Measurements from ENCODE around the gene ADSL. TPM values are rescaled to one million over a fixed set of nuclear protein-coding genes. Genes with fewer than 3 reads are reported as not detected.
"Not testable (repeated sequence)": the region's sequence is repeated elsewhere in the genome, so short reads cannot be mapped to it uniquely, and the experiment has no call there.

ADSL gene
- 10 to 100 TPM; 35.5 to 47.1 TPM for total RNA-seq
- long read RNA-seq, donor 1, full-length matches to known transcripts = 17 of 19 reads
- long read RNA-seq, donor 1, partial matches to known transcripts = 0 of 19 reads
- long read RNA-seq, donor 1, other reads (novel, unspliced or antisense) = 2 of 19 reads
- long read RNA-seq, donor 2, full-length matches to known transcripts = 213 of 239 reads
- long read RNA-seq, donor 2, partial matches to known transcripts = 2 of 239 reads
- long read RNA-seq, donor 2, other reads (novel, unspliced or antisense) = 24 of 239 reads

- intact Hi-C loops (cut with DNase I) = loop anchor here (10.0 kb wide), 2 partner anchors 302 to 792 kb away; no protein-coding TSS in a partner anchor
- peak; percentile 97 for DNase-seq (ENCODE audit: low spot score)
These were observed at the start of gene ADSL for GRCh38 chr22:40346185-40347118. Gene ADSL (plus strand): TSS chr22:40346500. CDS start chr22:40346559, 59 bp downstream.

- intact Hi-C loops (cut with DNase I) = no loop called here
- DNase-seq (ENCODE audit: low spot score) = no peak
These were observed 46.0 kb upstream of the ADSL start for GRCh38 chr22:40300316-40300715.

- intact Hi-C loops (cut with DNase I) = no loop called here
- no peak for DNase-seq (ENCODE audit: low spot score)
These were observed 45.2 kb upstream of the ADSL start for GRCh38 chr22:40300884-40301672.

GRCh38 chr22:40302149-40302548, 44.2 kb upstream of the ADSL start:
- no peak for DNase-seq (ENCODE audit: low spot score)
- intact Hi-C loops (cut with DNase I) = no loop called here

GRCh38 chr22:40305625-40306024, 40.7 kb upstream of the ADSL start:
- intact Hi-C loops (cut with DNase I) = loop anchor here in 1 of 2 donors (2.0 kb wide), 1 partner anchor 27 kb away; no protein-coding TSS in a partner anchor
- no peak for DNase-seq (ENCODE audit: low spot score)

GRCh38 chr22:40308999-40309573, 37.2 kb upstream of the ADSL start:
- no peak for DNase-seq (ENCODE audit: low spot score)
- intact Hi-C loops (cut with DNase I) = no loop called here

GRCh38 chr22:40309631-40310030, 36.7 kb upstream of the ADSL start:
- intact Hi-C loops (cut with DNase I) = no loop called here
- no peak for DNase-seq (ENCODE audit: low spot score)

- no peak for DNase-seq (ENCODE audit: low spot score)
- intact Hi-C loops (cut with DNase I) = no loop called here
These were observed 36.1 kb upstream of the ADSL start for GRCh38 chr22:40310081-40310767.

- no peak for DNase-seq (ENCODE audit: low spot score)
- intact Hi-C loops (cut with DNase I) = no loop called here
These were observed 35.6 kb upstream of the ADSL start for GRCh38 chr22:40310768-40311120.

- intact Hi-C loops (cut with DNase I); DNase-seq (ENCODE audit: low spot score): not testable (repeated sequence)
These were observed 34.7 kb upstream of the ADSL start for GRCh38 chr22:40311646-40312045.

GRCh38 chr22:40312050-40312449, 34.2 kb upstream of the ADSL start:
- no peak for DNase-seq (ENCODE audit: low spot score)
- intact Hi-C loops (cut with DNase I) = no loop called here

- intact Hi-C loops (cut with DNase I) = no loop called here
These were observed 33.3 kb upstream of the ADSL start for GRCh38 chr22:40313007-40313406.

GRCh38 chr22:40314041-40314440, 32.3 kb upstream of the ADSL start:
- intact Hi-C loops (cut with DNase I) = no loop called here
- DNase-seq (ENCODE audit: low spot score) = no peak

More at GRCh38 chr22:40313007-40313406, 33.3 kb upstream of the ADSL start:
- no peak for DNase-seq (ENCODE audit: low spot score)

- intact Hi-C loops (cut with DNase I) = loop anchor here in 1 of 2 donors (10.0 kb wide), 1 partner anchor 266 kb away; no protein-coding TSS in a partner anchor
- DNase-seq (ENCODE audit: low spot score) = no peak
These were observed 25.6 kb upstream of the ADSL start for GRCh38 chr22:40320687-40321086.

GRCh38 chr22:40322021-40322420, 24.3 kb upstream of the ADSL start:
- intact Hi-C loops (cut with DNase I) = loop anchor here in 1 of 2 donors (10.0 kb wide), 1 partner anchor 267 kb away; no protein-coding TSS in a partner anchor
- no peak for DNase-seq (ENCODE audit: low spot score)

- DNase-seq (ENCODE audit: low spot score) = no peak
- intact Hi-C loops (cut with DNase I) = loop anchor here in 1 of 2 donors (10.0 kb wide), 1 partner anchor 268 kb away; no protein-coding TSS in a partner anchor
These were observed 23.4 kb upstream of the ADSL start for GRCh38 chr22:40322818-40323447.

GRCh38 chr22:40323681-40324171, 22.6 kb upstream of the ADSL start:
- DNase-seq (ENCODE audit: low spot score) = no peak
- intact Hi-C loops (cut with DNase I) = loop anchor here in 1 of 2 donors (10.0 kb wide), 1 partner anchor 269 kb away; no protein-coding TSS in a partner anchor
